Stimulated activated CD8-positive, alpha-beta memory T cell treated with anti-CD3 and anti-CD28 coated beads, Interleukin-15, amount 100 ng/mL, for 24 hours (primary cell): ENCODE data around the gene SLC15A4.
A peak's percentile ranks its signal among the peaks of the same experiment; 100 is the strongest.
"Not testable (repeated sequence)": the region's sequence is repeated elsewhere in the genome, so short reads cannot be mapped to it uniquely, and the experiment has no call there.

Experiments used
- DNase-seq: peaks from one replicate; pipeline ENCODE4 v3.0.0-alpha.2; 2020; ENCODE audit warnings: low read depth

The SLC15A4 gene

DNA sequence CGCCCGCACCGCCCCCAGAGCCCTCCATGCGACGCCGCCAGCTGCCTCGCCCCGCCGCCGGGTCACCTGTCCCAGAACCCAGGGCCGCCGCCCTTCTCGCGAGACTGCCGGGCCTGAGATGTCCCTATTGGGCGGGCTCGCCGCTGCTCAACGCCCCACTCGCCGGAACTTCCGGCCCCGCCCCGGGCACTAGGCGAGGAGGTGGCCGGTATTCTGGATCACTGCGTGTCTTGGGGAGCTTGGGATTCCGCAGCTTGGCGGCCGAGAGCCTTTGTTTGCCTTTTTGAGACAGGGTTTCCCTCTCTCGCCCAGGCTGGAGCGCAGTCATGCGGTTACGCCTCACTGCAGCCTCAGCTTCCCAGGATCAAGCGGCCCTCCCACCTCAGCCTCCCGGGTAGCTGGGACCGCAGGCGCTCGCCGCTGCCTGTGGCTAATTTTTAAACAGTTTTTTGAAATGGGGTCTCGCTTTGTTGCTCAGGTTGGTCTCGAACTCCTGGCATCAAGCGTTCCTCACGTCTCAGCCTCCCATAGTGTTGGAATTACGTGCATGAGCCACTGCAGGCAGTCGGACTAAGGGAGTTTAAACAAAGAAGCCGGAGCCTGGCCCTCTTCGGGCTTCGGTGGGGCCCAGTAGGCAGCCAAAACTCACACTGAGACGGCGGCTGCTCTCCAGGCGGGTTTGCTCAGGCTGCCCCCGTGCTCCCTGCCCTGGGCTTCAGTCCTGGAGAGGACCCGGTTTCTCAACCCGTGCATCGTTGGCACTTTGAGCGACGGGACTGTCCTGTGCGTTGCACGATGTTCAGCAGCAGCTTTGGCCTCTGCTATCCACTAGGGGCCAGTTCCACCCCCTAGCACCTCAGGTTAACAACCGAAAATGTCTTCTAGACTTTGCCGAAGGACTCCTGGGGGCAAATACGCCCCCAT lies at the start of gene SLC15A4:
TSS of gene SLC15A4 (minus strand) at position 43 of the 924 bp plus-strand sequence. CDS start at position 28, 15 bp downstream.
- peak; percentile 76 for DNase-seq

DNA sequence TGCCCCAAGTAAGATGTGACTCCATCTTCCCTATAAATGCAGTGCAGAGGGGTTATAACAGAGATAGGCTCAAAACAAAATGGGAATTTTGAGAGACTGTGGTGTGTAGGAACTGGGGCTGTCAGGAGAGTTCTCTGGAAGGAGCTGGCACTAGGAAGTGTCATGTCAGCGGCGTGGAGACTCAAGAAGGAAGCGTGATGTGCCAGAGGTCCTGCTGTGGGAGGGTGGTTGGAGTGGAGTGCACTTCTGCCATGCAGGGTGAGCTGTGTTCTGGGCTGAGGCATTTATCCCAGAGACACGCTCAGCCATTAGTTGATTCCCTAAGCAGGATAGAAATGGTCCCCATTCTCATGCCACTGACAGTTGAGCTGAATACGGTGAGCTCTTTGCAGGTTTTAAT lies 48.5 kb upstream of the SLC15A4 start:
- no peak for DNase-seq

DNA sequence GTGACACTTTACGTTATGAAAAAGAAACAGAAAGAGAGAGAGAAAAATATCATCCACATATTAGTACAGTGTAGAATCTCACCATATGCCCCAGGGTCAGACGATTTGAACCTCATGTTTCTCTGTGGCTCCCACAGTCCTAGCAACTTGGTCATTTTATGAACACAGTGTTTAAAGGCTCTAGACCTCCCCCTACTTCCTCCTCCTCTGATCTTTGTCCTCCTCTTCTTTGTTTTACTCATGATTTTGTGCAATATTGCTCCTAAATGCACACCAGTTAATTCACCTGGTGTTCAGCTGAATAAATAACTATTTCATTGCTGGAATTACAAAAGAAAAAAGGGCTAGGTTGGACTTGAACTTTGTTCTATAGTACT lies 47.7 kb upstream of the SLC15A4 start:
- DNase-seq, result no peak

DNA sequence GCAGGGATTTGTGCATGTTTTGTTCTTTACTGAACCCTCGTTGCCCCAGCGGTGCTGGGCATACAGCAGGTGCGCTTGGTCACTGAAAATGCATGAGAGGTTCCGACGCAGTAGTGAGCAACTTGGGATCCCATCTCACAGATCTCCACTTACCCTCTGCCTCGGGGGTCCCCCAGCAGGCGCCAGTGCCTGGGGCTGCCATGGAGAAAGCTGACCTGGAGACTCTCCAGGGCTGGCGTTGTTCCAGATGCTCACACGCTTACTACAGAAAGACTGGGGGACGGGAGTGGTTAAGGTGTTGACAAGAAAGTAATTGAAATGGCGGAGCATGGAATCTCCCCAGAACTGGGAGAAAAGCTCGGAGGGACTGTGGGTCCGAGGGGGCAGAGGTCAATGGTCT lies 43.7 kb upstream of the SLC15A4 start:
- no peak for DNase-seq

DNA sequence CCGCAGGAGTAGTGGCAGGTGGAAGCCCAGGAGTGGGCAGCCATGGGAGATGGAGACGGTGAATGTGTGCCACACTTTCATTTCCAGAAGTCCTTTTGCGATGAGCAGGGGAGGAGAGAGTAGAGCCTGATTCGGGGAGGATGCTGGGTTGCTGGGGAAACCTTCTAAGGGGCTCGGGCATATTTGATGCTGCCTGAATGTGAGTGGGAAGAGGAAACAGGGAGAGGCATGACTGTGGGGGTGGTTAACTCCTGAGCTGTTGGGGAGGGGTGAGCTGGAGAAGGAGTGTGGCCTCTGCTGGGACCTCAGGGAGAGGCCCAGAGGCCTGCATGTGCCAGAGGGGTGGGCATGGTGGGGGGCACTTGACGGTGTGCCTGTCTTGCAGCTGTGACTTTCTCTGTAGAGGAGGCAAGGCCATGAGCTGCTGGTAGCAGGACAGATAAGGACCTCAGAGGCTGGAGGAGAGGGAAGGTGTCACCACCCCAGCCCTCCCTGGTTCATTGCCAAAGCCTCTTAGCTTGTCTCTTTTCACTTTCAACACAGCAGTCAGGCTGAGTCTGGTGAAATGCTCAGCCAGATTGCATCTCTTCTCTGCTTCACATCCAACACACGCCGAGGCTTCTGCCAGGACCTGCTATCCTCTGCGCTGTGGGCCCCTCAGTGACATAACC lies 40.9 kb upstream of the SLC15A4 start:
- no peak for DNase-seq

DNA sequence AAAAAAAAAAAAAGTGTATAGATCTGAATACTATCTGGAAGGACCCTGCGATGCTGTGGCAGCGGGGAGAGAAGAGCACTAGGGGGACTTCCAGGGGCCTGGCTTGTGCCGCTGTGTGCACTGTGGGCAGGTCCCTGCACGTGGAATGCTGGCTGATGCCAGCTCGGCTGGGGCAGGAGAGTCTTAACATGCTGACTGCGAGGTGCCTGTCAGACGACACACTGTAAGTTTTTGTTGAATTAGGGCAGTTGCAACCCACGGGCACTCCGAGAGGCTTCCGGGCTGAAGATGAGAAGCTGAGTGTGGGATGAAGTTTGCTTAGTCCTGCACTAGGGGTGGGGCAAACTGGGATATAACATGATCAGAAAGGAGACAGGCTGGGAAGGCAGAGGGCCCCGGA lies 40.2 kb upstream of the SLC15A4 start:
- no peak for DNase-seq

DNA sequence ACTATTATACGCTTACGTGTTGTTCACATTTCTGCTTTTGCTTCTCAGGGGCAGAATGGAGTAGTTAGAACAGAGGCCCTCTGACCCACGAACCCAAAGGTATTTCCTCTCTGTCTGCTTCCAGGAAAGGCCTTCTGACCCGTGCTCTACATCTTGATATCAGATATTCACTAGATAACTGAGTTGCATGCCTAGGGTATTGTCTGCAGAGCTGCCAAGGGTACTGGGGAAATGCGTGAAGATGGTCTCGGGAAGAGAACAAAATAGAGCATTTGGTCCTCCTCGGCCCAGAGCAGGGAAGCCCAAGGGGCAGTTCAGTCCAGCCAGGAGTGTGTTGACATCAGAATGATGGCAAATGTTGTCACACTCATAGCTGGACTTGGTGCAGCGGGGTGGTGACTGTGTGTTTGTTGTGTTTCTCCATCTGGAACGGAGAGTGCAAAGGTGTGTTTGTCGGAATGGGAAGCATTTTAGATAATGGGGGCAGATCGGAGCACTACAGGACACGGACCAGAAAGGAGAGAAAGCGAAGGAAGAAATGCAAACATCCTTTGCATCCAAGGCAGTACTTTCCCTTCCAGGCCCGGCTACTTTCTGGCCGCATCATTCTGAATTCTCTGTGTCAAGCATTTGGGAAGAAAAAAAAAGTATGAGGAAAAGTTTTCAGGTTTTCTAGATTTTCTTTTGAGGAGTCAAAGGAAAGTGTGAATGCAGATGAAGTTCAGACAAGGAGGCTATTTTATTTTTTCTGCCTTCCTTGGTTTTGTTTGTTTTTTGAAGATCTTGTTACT lies 37.7 kb upstream of the SLC15A4 start:
- DNase-seq, result no peak

DNA sequence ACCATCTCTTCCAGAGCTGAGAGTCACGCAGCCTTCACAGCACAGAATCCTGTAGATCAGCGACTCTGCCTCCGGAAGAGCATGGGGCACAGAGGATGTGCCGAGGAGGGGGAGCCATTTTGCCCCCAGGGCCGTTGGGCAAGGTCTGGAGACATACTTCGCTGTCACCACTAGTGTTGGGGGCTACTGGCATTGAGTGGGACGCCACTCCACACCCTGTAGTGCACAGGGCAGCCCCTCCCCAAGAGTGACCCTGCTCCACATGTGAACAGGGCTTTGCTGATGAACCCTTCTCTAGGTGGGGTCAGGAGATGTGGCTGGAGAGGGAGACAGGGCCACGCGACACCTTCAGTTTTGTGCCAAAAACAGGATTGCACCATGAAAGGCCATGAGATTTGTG lies 35.6 kb upstream of the SLC15A4 start:
- no peak for DNase-seq

DNA sequence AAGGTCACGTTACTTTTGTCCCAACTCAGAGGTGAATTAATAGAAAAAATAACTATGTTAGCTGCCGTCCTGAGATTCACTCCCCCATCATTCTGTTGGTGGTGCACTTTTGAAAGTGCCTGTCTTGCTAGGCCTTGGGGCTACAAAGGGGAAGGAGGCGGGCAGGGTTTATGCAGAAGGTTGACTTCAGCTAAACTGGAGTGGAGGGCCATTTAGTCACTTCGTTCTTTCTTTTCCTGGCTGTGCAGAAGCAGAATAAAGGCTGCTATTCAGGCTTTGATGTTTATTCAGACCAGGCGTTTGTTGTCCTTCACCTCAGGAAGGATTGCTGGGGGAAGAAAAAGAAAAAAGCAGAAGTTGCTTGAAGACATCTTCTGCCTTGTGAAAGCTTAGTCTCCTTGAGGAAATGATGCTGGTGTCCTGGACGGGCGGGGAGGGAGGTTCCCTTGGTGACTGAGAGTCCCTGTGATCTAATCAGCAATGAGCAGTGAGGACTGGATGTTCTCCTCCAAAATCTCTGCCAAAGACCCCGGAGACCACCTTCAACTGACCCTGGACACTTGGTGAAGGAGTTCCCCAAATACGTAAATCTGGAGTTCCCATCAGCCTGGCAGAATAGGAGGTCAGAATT lies 33.5 kb upstream of the SLC15A4 start:
- DNase-seq, result no peak

DNA sequence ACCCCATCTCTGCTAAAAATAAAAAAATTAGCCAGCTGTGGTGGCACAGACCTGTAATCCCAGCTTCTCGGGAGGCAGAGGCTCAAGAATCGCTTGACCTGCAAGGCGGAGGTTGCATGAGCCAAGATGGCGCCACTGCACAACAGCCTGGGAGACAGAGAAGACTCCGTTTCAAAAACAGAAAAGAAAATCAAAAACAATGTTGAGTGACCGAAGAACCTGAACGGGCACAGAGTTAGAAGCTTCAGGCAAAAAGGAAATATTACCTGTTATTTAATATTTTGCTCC lies 33.0 kb upstream of the SLC15A4 start:
- DNase-seq, result no peak

DNA sequence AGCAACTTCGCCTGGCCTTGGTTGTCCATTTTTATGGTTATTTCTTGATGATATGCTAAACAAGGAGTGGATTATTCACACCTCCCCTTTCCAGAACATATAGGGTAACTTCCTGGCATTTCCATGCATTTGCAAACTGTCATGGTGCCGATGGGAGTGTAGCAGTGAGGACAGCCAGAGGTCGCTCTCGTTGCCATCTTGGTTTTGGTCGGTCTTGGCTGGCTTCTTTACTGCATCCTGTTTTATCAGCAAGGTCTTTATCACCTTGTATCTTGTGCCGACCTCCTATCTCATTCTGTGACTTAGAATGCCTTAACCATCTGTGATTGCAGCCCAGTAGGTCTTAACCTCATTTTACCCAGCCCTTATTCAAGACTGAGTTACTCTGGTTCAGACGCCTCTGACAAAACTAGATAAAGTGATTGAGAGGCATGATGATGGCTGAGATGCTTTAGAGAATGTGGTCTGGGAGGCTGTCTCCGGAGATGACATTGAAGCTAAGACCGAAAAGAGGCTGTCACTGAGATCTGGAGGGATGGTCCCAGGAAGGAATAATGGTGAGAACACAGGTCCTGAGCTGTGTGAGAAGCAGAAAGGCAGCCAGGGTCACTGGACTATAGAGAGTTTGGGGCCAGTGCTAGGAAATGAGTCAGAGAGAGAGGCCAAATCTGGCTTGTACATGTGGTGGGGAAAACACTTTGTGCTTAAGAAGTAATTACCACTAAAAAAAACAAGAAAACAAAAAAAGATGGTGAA lies 32.5 kb upstream of the SLC15A4 start:
- no peak for DNase-seq

DNA sequence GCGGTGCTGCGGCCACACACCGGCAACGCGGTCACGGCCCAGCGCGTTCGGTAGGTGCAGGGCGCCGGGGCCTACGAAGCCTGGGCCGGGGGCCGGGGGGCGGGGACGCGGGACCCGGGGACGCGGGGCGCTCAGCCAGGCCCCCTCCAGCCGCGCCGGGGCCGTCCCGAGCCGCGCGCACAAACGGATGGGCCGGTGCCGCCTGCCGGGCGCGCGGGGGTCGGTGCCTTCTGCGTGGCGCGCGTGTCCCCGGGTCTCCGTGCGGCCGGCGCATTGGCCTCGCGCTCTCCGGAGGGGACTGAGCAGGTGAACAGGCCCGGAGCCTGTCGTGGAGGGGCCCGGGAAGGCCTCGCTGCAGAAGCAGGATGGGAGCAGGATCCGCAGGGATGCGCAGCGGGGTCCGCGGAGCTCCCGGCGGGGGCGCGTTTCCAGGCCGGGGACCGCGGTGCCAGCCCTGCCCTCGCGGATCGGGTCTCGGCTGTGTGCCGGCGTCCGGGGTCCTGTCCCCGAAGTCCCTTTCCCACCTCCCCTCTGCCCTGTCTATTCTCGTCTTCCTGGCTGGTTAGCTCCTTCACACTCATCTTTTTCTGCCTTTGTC lies 29.9 kb upstream of the SLC15A4 start:
- DNase-seq, result no peak

DNA sequence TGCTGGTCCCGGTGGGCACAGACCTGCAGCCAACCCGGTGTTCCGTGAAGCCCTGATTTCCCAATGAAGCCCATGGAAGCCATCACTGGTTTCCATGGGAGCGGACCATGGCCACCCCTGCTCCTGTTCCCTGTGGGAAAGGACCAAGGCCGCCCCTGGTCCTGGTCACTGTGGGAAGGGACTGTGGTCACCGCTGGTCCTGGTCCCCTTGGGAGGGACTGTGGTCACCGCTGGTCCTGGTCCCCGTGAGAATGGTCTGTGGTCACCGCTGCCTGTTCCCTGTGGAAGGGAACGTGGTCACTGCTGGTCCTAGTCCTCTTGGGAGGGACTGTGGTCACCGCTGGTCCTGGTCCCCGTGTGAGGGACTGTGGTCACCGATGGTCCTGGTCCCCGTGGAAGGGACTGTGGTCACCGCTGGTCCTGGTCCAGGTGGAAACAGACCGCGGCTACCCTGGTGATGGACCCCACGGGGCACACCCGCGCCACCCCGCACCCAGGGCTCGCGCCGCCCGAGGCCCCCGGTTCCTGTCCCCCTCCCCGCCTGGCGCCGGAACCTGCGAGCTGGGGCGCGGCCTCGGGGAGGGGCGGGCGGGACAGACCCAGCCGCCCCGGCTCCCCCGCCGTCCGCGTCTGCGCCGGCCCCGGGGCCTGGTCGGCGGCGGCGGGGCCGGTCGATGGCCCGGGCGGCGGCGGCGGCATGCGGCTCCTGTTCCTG lies 29.3 kb upstream of the SLC15A4 start, which contains the start of gene GLT1D1:
TSS of gene GLT1D1 (plus strand) at position 594 of the 715 bp plus-strand sequence. CDS start at position 698, 104 bp downstream.
- DNase-seq, result no peak

DNA sequence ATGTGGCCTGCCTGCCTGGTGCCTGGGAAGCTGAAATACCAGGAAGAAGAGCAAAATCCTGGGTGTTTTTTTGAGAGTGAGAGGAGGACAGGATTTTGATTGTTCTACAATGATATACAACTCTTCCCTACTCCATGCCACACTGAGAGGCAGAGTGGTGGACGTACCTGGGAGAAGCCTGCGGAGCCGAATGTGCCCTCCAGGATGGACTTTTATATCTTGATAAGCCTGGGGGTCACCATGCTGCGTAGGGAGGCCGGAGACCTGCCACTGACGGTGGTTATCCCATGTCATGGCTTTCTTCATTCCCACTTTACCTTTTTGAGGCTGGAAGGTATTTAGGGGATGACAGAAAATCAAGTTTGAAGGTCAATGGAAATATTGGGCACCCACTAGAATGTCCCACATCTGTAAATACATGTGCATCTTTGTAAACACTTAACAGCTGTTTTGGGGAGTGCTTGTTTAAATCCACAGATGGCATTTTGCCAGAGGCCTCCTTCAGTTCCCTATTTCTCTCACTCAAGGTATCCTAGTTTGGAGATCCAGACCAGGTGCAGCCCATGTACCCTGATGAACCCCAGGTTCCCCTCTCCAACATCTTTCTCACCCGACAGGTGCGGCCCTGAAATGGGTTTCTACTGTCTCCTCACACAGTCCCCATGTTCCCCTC lies 28.4 kb upstream of the SLC15A4 start:
- DNase-seq, result no peak

DNA sequence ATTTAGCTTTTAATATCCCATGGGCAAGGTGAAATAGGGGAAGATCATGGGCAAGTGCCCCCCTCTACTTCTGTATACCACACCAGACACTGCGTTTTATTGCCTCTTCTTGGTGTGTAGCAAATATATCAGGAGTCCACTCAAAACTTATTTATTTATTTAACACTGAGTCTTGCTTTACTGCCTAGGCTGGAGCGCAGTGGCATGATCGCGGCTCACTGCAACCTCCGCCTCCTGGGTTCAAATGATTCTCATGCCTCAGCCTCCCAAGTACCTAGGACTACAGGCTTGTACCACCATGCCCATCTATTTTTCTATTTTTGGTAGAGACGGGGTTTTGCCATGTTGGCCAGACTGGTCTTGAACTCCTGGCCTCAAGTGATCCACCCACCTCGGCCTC lies 27.7 kb upstream of the SLC15A4 start:
- not testable (repeated sequence) for DNase-seq

DNA sequence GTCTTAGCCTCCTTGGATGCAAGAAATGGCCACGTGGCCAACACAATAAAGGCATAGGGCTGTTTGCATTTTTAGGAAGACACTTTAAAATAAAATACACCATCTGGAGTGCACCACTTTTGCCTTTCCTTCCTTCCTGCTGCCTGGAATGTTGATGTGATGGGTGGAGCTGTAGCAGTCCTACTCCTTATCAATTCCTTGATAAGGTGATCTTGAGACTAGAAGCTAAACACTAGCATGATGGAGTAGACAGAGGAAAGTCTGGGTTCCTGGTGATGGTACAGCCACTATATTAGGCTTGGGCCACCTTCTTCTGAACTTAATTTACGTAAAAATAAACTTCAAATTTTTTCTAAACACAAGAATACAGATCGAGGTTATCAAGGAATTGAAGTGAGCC lies 26.6 kb upstream of the SLC15A4 start:
- no peak for DNase-seq

DNA sequence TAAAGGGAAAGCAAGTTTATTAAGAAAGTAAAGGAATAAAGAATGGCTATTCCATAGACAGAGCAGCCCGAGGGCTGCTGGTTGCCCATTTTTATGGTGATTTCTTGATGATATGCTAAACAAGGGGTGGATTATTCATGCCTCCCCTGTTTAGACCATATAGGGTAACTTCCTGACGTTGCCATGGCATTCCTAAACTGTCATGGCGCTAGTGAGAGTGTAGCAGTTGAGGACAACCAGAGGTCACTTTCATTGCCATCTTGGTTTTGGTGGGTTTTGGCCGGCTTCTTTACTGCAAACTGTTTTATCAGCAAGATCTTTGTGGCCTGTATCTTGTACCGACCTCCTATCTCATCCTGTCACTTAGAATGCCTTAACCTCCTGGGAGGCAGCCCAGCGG lies 26.0 kb upstream of the SLC15A4 start:
- not testable (repeated sequence) for DNase-seq

DNA sequence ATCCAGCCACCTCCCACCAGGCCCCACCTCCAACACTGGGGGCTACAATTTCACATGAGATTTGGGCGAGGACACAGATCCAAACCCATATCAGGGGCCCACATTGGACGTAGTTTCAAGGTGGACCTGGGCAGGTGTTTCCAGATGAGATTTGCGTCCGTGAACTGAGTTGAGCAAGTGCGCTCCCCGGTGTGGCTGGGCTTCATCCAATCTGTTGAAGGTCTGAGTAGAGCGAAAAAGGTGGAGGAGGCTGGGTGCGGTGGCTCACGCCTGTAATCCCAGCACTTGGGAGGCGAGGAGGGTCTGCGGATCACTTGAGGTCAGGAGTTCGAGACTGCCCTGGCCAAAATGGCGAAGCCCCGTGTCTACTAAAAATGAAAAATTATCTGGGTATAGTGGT lies 24.6 kb upstream of the SLC15A4 start:
- no peak for DNase-seq

DNA sequence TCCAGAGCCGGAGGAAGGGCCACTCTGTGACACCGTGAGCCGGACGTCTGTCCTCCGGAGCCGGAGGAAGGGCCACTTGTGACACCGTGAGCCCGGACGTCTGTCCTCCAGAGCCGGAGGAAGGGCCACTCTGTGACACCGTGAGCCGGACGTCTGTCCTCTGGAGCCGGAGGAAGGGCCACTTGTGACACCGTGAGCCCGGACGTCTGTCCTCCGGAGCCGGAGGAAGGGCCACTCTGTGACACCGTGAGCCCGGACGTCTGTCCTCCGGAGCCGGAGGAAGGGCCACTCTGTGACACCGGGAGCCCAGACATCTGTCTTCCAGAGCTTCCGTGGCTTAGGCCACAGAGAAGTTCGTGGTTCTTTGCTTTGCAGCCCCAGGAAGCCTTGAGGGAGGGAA lies 22.9 kb upstream of the SLC15A4 start:
- DNase-seq, result not testable (repeated sequence)
